ENCODE data around the gene PEX11G. TPM values are rescaled to one million over a fixed set of nuclear protein-coding genes. Genes with fewer than 3 reads are reported as not detected.

Gene PEX11G
- total and polyA plus RNA-seq, 9 of the 15 experiments (the other 6 are each of a cell fraction or from before 2014, with no cell fraction given): 0.07 to 3.2 (median 0.70) TPM; not detected in 1

DNA sequence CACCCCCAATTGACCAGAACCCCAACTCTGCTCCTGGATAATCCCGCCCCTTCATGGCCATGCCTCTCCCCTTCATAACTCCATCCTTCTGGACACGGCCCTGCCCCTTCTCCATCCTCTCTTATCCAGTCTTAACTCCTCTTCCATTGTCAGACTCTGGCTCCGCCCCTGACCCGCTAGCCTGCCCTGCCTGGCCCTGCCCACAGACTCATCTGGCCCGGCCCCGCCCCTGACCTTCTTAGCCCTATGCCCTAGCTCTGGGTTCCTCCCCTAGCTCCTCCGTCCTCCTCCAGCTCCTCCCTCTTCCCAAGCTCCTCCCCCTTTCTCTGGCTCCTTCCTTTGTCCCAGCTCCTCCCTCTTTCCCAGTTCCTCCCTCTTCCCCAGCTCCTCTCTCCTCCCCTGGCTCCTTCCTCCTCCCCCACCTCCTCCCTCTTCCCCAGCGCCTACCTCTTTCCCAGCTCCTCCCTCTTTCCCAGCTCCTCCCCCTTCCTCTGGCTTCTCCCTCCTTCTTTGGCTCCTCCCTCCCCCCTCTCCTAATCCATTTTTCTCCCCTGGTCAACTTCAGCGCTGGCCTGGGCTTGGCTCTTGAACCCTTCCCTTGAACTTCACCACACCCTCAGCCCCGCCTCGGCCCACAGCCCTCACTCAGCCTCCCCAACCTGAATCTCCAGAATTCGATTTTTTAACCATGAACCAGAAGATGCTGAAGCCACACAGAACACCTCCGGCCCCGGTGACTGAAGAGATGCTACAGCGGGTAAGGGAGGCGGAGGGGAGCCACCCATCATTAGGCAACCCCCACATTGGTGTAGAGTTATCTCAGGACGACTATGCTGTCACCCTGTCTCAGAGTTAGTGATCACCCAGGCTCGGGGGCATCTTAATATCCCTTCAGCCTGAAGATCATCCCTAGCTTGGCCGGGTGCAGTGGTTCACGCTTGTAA, 17.8 kb upstream of the PEX11G start (continued):
- TF ChIP-seq MGA (IDR thresholded peaks at IDR 0.05) (no peak), ARID1B (IDR thresholded peaks at IDR 0.05) (peak; percentile 79), KDM1A (IDR thresholded peaks at IDR 0.05) (peak; percentile 46 to 82), ZNF77 (CRISPR knock-in tag; IDR thresholded peaks at IDR 0.05) (no peak), E2F5 (CRISPR knock-in tag; IDR thresholded peaks at IDR 0.05) (no peak), OTX1 (CRISPR knock-in tag; IDR thresholded peaks at IDR 0.05) (peak; percentile 96), SRSF1 (IDR thresholded peaks at IDR 0.05; ENCODE audit: low read depth, low read length) (no peak), MEF2D (tag; conservative IDR thresholded peaks at IDR 0.05; ENCODE audit: low read depth) (no peak)
- TF ChIP-seq, protein P1, sequence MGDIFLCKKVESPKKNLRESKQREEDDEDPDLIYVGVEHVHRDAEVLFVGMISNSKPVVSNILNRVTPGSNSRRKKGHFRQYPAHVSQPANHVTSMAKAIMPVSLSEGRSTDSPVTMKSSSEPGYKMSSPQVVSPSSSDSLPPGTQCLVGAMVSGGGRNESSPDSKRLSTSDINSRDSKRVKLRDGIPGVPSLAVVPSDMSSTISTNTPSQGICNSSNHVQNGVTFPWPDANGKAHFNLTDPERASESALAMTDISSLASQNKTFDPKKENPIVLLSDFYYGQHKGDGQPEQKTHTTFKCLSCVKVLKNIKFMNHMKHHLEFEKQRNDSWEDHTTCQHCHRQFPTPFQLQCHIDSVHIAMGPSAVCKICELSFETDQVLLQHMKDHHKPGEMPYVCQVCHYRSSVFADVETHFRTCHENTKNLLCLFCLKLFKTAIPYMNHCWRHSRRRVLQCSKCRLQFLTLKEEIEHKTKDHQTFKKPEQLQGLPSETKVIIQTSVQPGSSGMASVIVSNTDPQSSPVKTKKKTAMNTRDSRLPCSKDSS (IDR thresholded peaks at IDR 0.05; ENCODE audit: low read depth, partially characterized antibody): peak; percentile 27

Measured in K562 (cell line).